Activated effector memory CD4-positive, alpha-beta T cell treated with anti-CD3 and anti-CD28 coated beads, Interleukin-2, amount 50 U/mL, for 16 hours (primary cell): ENCODE results near the gene COLEC12.
"Not testable (repeated sequence)": the region's sequence is repeated elsewhere in the genome, so short reads cannot be mapped to it uniquely, and the experiment has no call there.

Source experiments
- DNase-seq: peaks from one replicate; pipeline ENCODE4 v3.0.0-alpha.2; 2020

COLEC12 gene

DNA sequence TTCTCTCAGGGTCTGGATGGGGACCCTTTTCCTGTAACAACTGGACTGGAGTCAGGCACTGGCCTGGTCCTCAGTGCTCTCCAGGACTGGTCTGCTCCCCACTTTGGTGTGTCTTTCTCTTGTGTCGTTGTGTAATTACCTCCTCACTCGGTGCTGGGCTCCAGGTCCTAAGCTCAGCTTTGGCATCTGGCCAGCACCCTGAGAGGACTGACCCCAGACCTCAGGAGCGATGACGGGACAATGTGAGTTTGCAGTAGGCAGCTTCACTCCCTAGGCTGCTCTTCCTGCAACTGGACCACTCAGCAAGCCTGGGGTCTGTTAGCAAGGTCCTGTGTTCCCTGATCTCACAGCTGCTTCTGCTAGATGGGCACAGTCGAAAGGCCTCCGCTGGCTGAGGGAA, 93.8 kb downstream of the COLEC12 start:
- no peak for DNase-seq

DNA sequence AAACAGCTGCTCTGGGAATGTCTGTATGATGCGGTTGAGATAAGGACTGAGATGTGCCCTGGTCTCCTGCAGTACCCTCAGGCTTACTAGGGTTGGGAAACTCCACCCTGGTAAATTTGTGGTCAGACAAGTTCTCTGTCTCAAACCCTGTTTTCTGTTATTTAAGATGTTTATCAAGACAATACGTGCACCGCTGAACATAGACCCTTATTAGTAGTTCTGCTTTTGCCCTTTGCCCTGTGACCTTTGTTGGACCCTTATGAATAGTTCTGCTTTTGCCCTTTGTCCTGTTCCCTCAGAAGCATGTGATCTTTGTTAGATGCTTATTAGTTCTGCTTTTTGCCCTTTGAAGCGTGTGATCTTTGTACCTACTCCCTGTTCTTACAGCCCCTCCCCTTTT, 95.5 kb downstream of the COLEC12 start:
- not testable (repeated sequence) for DNase-seq

- no peak for DNase-seq
These were observed 96.4 kb downstream of the COLEC12 start for GRCh38 chr18:404061-404636.

GRCh38 chr18:402129-402528, 98.4 kb downstream of the COLEC12 start:
- no peak for DNase-seq

- DNase-seq: no peak
These were observed 100.0 kb downstream of the COLEC12 start for GRCh38 chr18:400456-400855.

- no peak for DNase-seq
These were observed 100.8 kb downstream of the COLEC12 start for GRCh38 chr18:399631-400135.

- DNase-seq: no peak
These were observed 101.4 kb downstream of the COLEC12 start for GRCh38 chr18:398935-399630.

DNA sequence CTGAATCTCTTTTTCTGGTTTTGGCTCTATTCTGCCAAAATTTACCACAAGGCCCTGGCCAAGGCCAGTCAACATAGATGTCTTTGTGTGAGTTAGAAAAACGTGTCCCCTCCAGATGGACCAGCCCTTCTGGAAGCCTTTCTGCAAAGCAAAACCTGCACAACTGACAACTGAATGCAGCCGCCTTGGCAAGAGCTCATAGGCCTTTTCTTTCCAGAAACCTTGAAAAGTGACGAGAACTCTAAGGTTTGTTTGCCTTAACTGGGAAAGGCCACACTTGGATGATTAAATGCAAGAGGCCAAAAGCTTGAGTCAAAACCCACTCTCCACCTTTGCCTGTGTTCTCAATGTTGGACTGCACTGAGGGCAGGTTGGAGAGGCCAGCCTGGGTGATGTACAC, 103.9 kb downstream of the COLEC12 start:
- no peak for DNase-seq

DNA sequence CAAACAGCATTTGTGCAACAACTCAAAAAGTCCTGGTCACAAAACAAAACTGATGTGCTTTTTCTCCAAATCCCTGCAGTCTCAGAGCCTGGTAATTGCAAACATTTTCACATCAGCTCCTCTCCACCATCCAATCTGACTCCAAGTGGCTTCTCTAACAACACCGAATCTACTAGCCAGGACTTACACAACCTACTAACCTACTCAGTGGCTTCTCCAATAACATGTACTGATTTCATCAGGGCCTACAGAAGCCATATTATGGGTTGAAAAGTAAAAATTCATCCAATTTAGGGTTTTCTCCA, 104.3 kb downstream of the COLEC12 start:
- DNase-seq: no peak

DNA sequence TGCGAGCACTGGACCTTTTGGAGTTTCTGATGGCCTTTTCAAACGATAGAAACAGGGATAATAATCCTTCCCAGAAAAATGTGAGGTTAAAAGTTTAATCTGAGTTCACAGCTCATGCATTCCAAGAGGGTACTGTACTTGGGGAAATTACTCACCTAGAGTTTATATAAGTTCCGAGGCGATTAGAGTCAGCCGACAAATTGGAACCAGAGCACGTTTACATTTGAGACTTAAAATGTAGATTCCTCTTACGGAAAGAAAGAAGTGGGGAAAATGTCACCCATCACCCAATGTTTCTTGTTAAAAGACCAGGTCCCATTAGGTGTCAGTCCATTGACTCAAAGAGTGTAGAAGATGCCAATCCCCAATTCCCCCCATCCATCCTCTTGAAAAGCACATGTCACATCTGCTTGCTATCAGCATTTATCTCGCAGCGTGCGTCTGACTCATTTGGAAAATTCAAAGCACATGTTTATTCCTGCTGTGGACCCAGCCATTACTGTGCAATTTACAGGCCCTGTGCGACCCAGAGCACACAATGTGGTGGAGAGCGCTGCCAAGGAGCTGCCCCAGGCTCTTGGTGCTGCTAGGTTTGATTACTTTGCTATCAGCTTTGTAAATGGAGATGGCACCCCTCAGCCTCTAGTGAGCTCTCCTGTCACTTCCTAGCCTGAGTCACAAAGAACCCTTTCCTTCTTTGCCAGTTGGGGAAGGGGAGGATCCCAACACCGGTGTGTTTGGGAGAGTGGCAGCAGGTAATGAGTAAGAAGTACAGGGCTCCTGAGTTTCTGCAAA, 104.8 kb downstream of the COLEC12 start:
- DNase-seq: no peak

DNA sequence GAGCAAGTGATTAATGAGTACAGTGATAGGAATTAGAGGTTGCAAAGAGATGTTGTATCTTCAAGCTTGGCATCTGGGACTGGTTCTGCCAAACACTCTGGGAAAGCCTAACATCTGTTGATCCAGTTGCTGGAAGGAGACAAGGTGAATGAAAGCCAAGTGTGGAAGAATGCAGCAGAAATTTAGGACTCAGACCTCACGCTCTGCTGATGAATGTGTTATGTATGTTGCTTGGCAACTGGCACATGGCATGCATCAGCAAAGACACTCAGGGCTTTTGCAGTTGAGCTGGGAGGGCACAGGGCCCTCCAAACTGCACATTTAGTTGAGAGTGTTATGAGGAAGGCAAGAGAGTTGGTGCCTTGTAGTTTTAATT, 105.5 kb downstream of the COLEC12 start:
- DNase-seq: no peak

- DNase-seq: no peak
These were observed 106.1 kb downstream of the COLEC12 start for GRCh38 chr18:394262-394986.

GRCh38 chr18:393574-393957, 106.9 kb downstream of the COLEC12 start:
- no peak for DNase-seq

DNA sequence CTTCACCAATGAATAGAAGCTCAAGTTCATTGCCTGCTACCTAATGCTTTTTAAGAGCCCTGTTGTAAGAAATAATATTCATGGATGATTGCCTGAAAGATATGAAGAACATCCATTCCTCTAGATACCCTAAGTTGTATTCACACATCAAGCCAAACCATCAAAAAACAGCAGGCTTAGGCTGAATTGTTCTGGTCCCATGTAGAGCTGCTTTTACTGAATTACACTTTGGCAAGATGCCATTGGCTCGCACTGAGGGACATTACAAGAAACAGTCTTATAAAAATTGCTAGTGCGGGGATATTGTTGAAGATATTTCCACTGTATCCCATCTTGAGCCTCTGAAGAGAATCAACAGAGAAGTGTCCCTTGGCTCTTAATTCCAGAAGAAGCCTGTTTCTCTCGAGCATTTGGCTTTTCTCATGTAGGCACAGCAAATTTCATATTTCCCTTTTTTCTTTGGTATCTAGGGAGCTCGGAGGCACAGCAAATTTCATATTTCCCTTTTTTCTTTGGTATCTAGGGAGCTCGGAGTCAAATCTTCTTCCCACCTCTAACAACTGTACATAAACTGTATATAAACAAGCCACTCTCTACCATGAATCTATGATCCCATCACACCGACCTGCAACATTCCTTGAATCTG, 107.5 kb downstream of the COLEC12 start:
- DNase-seq: no peak

- no peak for DNase-seq
These were observed 109.6 kb downstream of the COLEC12 start for GRCh38 chr18:390741-391478.

DNA sequence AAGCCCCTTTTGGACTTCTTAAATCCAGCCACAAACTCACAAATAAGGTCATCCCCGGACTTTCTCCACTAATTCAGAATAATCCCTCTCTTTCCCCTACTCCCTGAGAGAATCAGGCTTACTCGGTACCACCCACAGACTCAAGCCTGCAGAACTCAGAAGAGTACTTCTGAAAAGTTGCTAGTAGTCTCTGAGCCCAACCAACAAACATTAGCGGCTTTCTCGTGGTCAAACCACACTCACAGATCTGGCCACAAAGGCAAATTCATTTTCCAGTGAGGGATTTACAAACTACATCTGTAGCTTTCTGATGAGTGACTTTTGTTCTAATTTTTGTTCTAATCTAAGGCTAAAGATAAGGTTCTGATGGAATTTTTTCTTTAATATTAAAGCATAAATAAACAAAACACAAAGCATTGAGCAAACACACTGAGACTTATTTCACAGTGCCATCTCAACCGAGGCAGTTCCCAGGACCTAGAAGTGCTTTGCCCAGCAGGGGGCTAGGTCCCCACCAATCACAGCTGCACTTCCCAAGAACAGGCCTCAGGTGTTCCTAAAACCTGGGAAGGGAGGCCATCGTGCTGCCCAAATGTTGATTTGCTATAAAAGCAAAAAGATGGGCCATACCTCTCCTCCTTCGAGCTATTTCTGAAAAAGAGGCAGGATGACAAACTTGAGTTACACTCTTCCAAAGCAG, 110.7 kb downstream of the COLEC12 start:
- DNase-seq: no peak

GRCh38 chr18:388200-388599, 112.3 kb downstream of the COLEC12 start:
- no peak for DNase-seq

GRCh38 chr18:386994-387393, 113.5 kb downstream of the COLEC12 start:
- DNase-seq: no peak

- no peak for DNase-seq
These were observed 115.6 kb downstream of the COLEC12 start for GRCh38 chr18:384897-385296.

DNA sequence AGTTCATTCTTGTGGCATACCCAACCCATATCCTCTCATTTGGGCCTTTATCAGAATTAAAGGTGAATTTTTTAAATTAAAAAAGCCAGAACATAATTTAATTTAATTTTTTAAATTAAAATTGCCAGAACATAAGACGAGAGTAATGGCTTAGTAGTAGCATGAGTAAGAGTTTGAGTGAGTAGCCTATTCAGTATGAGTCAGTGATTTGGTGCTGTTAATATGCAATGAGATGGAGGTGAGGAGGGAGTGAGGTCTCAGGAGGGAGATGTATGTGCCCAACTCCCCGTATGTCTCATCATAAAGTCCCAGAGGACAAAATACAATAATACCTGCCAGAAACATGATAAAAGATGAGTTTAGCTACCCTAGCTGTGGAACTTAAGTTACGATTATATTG, 117.4 kb downstream of the COLEC12 start:
- DNase-seq: no peak

- DNase-seq: no peak
These were observed 118.0 kb downstream of the COLEC12 start for GRCh38 chr18:382423-382984.
